Neural cell (in vitro differentiated cells): Measurements from ENCODE around the gene CSPG4. TPM values are rescaled to one million over a fixed set of nuclear protein-coding genes. Genes with fewer than 3 reads are reported as not detected.

Source experiments
- H2AFZ ChIP-seq: fragments of 200-600, 300-800 bp; sonication (generic), shearing (Covaris generic); 2 replicates; pipeline ENCODE4 v1.6.0; 2014; ENCODE audit warnings: low read depth, mild to moderate bottlenecking, antibody characterized with exemption, low read length, moderate library complexity
- H3F3A ChIP-seq: fragments of 200-600 bp; shearing (Covaris generic); 2 replicates; pipeline ENCODE4 v1.6.1; 2016; ENCODE audit warnings: mild to moderate bottlenecking, moderate library complexity, mixed read lengths, antibody characterized with exemption, low read length; ENCODE audit not compliant: insufficient read depth, poor library complexity, severe bottlenecking
- H3K27ac ChIP-seq: fragments of 200-600, 300-800 bp; sonication (generic), shearing (Covaris generic); 2 replicates; pipeline ENCODE4 v1.5.1; 2014; ENCODE audit warnings: mild to moderate bottlenecking, low read length, moderate library complexity
- H3K27me3 ChIP-seq: fragments of 300-800, 200-600 bp; sonication (generic), shearing (Covaris generic); 2 replicates; pipeline ENCODE4 v1.6.0; 2014; ENCODE audit warnings: mild to moderate bottlenecking, low read depth, low read length, moderate library complexity; ENCODE audit not compliant: insufficient read depth
- H3K36me3 ChIP-seq: fragments of 300-800, 200-600 bp; sonication (generic), shearing (Covaris generic); 2 replicates; pipeline ENCODE4 v1.5.1; 2014; ENCODE audit warnings: mild to moderate bottlenecking, antibody characterized with exemption, low read length, moderate library complexity; ENCODE audit not compliant: insufficient read depth
- H3K4me2 ChIP-seq: fragments of 300-800, 200-600 bp; sonication (generic), shearing (Covaris generic); 2 replicates; pipeline ENCODE4 v1.6.0; 2014; ENCODE audit warnings: mild to moderate bottlenecking, low read length
- H3K4me3 ChIP-seq: fragments of 300-800, 200-600 bp; sonication (generic), shearing (Covaris generic); 2 replicates; pipeline ENCODE4 v1.5.1; 2014; ENCODE audit warnings: mild to moderate bottlenecking, low read length, moderate library complexity
- H3K79me2 ChIP-seq: fragments of 200-600 bp; shearing (Covaris generic); replicated peaks from 2 replicates; pipeline ENCODE4 v1.6.0; 2014; ENCODE audit warnings: mild to moderate bottlenecking, low read length, moderate library complexity; ENCODE audit not compliant: insufficient read depth
- H3K9ac ChIP-seq: fragments of 300-800, 200-600 bp; sonication (generic), shearing (Covaris generic); 2 replicates; pipeline ENCODE4 v1.6.1; 2016; ENCODE audit warnings: mild to moderate bottlenecking, low read length, mixed read lengths
- H3K9me2 ChIP-seq: fragments of 200-600 bp; shearing (Covaris generic); 2 replicates; pipeline ENCODE4 v1.6.1; 2016; ENCODE audit warnings: mild to moderate bottlenecking, low read length, mixed read lengths; ENCODE audit not compliant: insufficient read depth
- H3K9me3 ChIP-seq: fragments of 200-600, 300-800 bp; sonication (generic), shearing (Covaris generic); 2 replicates; pipeline ENCODE4 v1.6.1; 2016; ENCODE audit warnings: mild to moderate bottlenecking, mixed run types, low read length, moderate library complexity, mixed read lengths
- H4K20me1 ChIP-seq: fragments of 200-600 bp; shearing (Covaris generic); 2 replicates; pipeline ENCODE4 v1.6.1; 2016; ENCODE audit warnings: mild to moderate bottlenecking, mixed run types; ENCODE audit not compliant: insufficient read depth
- CTCF ChIP-seq: fragments of 450-650 bp; IDR thresholded peaks from 2 replicates; pipeline ENCODE4 v1.5.1; 2014; ENCODE audit warnings: antibody characterized with exemption, mild to moderate bottlenecking, moderate library complexity; ENCODE audit not compliant: poor library complexity, severe bottlenecking
- EP300 ChIP-seq: fragments of 450-650 bp; conservative IDR thresholded peaks from 2 replicates; pipeline ENCODE4 v1.6.1; 2014; ENCODE audit warnings: antibody characterized with exemption, mild to moderate bottlenecking, moderate library complexity; ENCODE audit not compliant: poor library complexity, severe bottlenecking
- EZH2 ChIP-seq: fragments of 200-600, 300-800 bp; shearing (Covaris generic), sonication (generic); IDR thresholded peaks from 2 replicates; pipeline ENCODE4 v1.6.1; 2014; ENCODE audit warnings: antibody characterized with exemption, low read length, borderline replicate concordance, mild to moderate bottlenecking; ENCODE audit not compliant: insufficient read depth, poor library complexity, severe bottlenecking
- MXI1 ChIP-seq: fragments of 450-650 bp; conservative IDR thresholded peaks from 2 replicates; pipeline ENCODE4 v1.6.1; 2014; ENCODE audit warnings: antibody characterized with exemption, mild to moderate bottlenecking; ENCODE audit not compliant: poor library complexity, severe bottlenecking
- POLR2AphosphoS5 ChIP-seq: IDR thresholded peaks from 2 replicates; pipeline ENCODE4 v1.6.1; 2012
- RAD21 ChIP-seq: fragments of 450-650 bp; conservative IDR thresholded peaks from 2 replicates; pipeline ENCODE4 v1.6.1; 2014; ENCODE audit warnings: antibody characterized with exemption, mild to moderate bottlenecking, moderate library complexity
- REST ChIP-seq: IDR thresholded peaks from 2 replicates; pipeline ENCODE4 v1.6.1; 2012; ENCODE audit warnings: borderline replicate concordance
- SMC3 ChIP-seq: fragments of 450-650 bp; conservative IDR thresholded peaks from 2 replicates; pipeline ENCODE4 v1.6.1; 2014; ENCODE audit warnings: antibody characterized with exemption, mild to moderate bottlenecking, moderate library complexity; ENCODE audit not compliant: poor library complexity
- TAF1 ChIP-seq: IDR thresholded peaks from 2 replicates; pipeline ENCODE4 v1.6.1; 2012; ENCODE audit warnings: low read depth
- polyA plus RNA-seq: library from polyadenylated mRNA; depleted of rRNA; stranded (reverse); fragments of >200 nt; gene quantifications from 2 replicates; pipeline ENCODE4 v1.2.3, GENCODE V29; 2014

The CSPG4 gene
- polyA plus RNA-seq, 1 donor from 2014 or later, result not detected

GRCh38 chr15:75688278-75688557, 24.4 kb downstream of the CSPG4 start:
- Histone ChIP-seq H3F3A (no peaks in the 10 kb centered on the region), H3K9me2 (no peaks in the 10 kb centered on the region), H3K27ac (no peak overlapping the region), H3K9ac (no peak overlapping the region), H3K4me3 (no peak overlapping the region), H3K9me3 (no peaks in the 10 kb centered on the region), H3K27me3 (no peaks in the 10 kb centered on the region), H3K36me3 (no peaks in the 10 kb centered on the region), H3K79me2 (no peaks in the 10 kb centered on the region), H3K4me2 (no peak overlapping the region), H4K20me1 (no peaks in the 10 kb centered on the region), H2AFZ (no peak overlapping the region)
- TF ChIP-seq POLR2AphosphoS5, result no peak
- TF ChIP-seq CTCF, result no peak
- TF ChIP-seq RAD21, result no peak
- no peak for TF ChIP-seq EZH2
- no peak for TF ChIP-seq TAF1
- no peak for TF ChIP-seq EP300
- TF ChIP-seq SMC3, result no peak
- TF ChIP-seq REST, result no peak
- TF ChIP-seq MXI1, result no peak

DNA sequence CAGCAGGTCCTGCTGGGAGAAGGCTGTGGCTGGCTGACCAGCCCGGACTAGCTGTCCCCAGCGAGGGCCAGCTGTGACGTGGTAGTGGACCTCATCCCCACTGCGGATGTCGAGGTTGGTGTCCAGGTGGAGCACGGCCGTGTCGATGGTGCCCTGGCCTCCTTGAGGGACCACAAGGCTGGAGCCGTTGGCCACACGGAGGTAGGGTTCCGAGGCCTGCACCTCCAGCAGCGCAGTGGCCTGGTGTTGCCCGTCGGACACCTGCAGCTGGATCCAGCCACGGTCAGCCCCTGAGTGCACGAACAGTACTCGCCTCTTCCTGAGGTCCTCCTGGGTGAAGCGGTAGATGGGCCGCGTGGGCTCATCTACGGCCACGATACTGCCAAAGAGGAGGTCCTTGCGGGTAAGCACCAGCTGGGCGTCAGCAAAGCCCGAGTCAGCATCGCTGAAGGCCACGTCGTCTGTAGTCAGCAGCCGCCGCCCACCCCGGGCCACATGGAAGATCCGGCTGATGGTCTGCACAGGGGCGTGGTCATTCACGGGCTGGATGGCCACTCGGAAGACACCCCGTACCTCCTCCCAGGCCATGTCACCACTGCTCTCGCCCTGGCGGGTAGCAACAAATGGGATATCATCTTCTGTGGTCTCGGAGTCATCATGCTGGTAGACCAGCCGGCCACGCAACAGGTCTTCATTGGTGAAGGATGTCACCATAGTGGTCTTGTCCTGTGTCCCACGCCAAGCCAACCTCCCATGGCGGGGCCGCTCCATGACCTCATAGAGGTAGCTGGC, 25.0 kb downstream of the CSPG4 start:
- H3F3A ChIP-seq, result no peaks in the 10 kb centered on the region
- no peaks in the 10 kb centered on the region for H3K36me3 ChIP-seq
- H3K4me2 ChIP-seq, result no peak overlapping the region
- H3K4me3 ChIP-seq, result no peak overlapping the region
- no peaks in the 10 kb centered on the region for H3K9me3 ChIP-seq
- H3K27ac ChIP-seq, result no peak overlapping the region
- TF ChIP-seq TAF1 (no peak), RAD21 (no peak), POLR2AphosphoS5 (no peak), EP300 (no peak), REST (no peak), CTCF (no peak), MXI1 (no peak), EZH2 (no peak), SMC3 (no peak)
- H3K27me3 ChIP-seq, result no peaks in the 10 kb centered on the region
- H2AFZ ChIP-seq, result no peak overlapping the region
- H4K20me1 ChIP-seq, result no peaks in the 10 kb centered on the region
- H3K9ac ChIP-seq, result no peak overlapping the region
- no peaks in the 10 kb centered on the region for H3K9me2 ChIP-seq
- no peaks in the 10 kb centered on the region for H3K79me2 ChIP-seq
